Natural killer cell (primary cell): ENCODE data around the gene ZNF764. TPM values are rescaled to one million over a fixed set of nuclear protein-coding genes. Genes with fewer than 3 reads are reported as not detected.

Experiments
- ATAC-seq, 3 donors: fragments of 150-1000 bp in 2 of 3; fragments of 200-7000 bp in 1 of 3; cut with Tn5 transposase; 1 replicate in 1 of 3; 2 replicates in 2 of 3; pipeline ENCODE4 v1.10.0; 2021; ENCODE audit warnings: mild to moderate bottlenecking in 2 of 3, moderate library complexity in 2 of 3
- DNase-seq, 2 donors: peaks; one replicate each; pipeline versions ENCODE4 v3.0.0 to v3.0.0-alpha.2; 2013 to 2021; ENCODE audit warnings: mixed read lengths in 1 of 2
- H3K27ac ChIP-seq: one replicate; pipeline ENCODE4 v1.5.1; 2013; ENCODE audit warnings: mild to moderate bottlenecking, low read length
- H3K27me3 ChIP-seq: one replicate; pipeline ENCODE4 v1.6.1; 2013; ENCODE audit warnings: low read length; ENCODE audit not compliant: control insufficient read depth, insufficient read depth
- H3K36me3 ChIP-seq: one replicate; pipeline ENCODE4 v1.6.1; 2013; ENCODE audit warnings: low read length; ENCODE audit not compliant: control insufficient read depth, insufficient read depth
- H3K4me1 ChIP-seq: one replicate; pipeline ENCODE4 v1.6.1; 2013; ENCODE audit warnings: low read length; ENCODE audit not compliant: control insufficient read depth, insufficient read depth
- H3K4me3 ChIP-seq: one replicate; pipeline ENCODE4 v1.5.1; 2013; ENCODE audit warnings: low read length
- H3K9me3 ChIP-seq: one replicate; pipeline ENCODE4 v1.6.1; 2013; ENCODE audit warnings: low read length; ENCODE audit not compliant: control insufficient read depth, insufficient read depth
- H3K27ac Mint-ChIP-seq, 2 donors: one replicate each; pipeline ENCODE4 v1.8.0; 2022; ENCODE audit warnings: mild to moderate bottlenecking in 2 of 2, mixed read lengths in 2 of 2, moderate library complexity in 1 of 2
- H3K27me3 Mint-ChIP-seq, 2 donors: one replicate each; pipeline ENCODE4 v1.8.0; 2022; ENCODE audit warnings: low read depth in 2 of 2, mixed read lengths in 2 of 2
- H3K36me3 Mint-ChIP-seq: one replicate; pipeline ENCODE4 v1.8.0; 2022; ENCODE audit warnings: mixed read lengths
- H3K4me1 Mint-ChIP-seq, 2 donors: one replicate each; pipeline ENCODE4 v1.8.0; 2022; ENCODE audit warnings: mixed read lengths in 2 of 2
- H3K4me3 Mint-ChIP-seq: one replicate; pipeline ENCODE4 v1.8.0; 2022; ENCODE audit warnings: mild to moderate bottlenecking, moderate library complexity, mixed read lengths
- H3K9me3 Mint-ChIP-seq, 2 donors: one replicate each; pipeline ENCODE4 v1.8.0; 2022; ENCODE audit warnings: mixed read lengths in 2 of 2
- CTCF ChIP-seq: fragments of 200-600 bp; IDR thresholded peaks from one replicate; pipeline ENCODE4 v1.8.0; 2022; ENCODE audit warnings: antibody characterized with exemption
- WGBS: methylation state at CpG from one replicate; pipeline ENCODE4 v1.1.7; 2013; ENCODE audit warnings: missing lambda C conversion rate; ENCODE audit not compliant: insufficient coverage; 5-methylcytosine and 5-hydroxymethylcytosine counted together
- intact Hi-C: fragments of 100-400 bp; cut with micrococcal nuclease; formaldehyde crosslinking; loops from one replicate; pipeline ENCODE4 v1.14.2; 2022
- total RNA-seq, 4 donors: library from RNA; stranded (reverse); fragments of 120-200 nt in 1 of 4; gene quantifications; one replicate each; pipeline versions ENCODE4 v1.2.3 to v1.2.4, GENCODE V29; 2013 to 2022

ZNF764 gene
- total RNA-seq, 3 donors from 2014 or later (not counting 1 experiment from before 2014, with no cell fraction given): 9.6 to 13.0 (median 11.7) TPM

- H3K27me3 ChIP-seq: no peaks in the 10 kb centered on the region
- H3K4me1 ChIP-seq: peaks cover 38% of the 10 kb centered on the region
- 12% methylated on average over 46 of the region's 46 CpGs for WGBS
- Mint-ChIP-seq H3K9me3 (no peaks in the 10 kb centered on the region), H3K27me3 (peaks cover 0 to 4% of the 10 kb centered on the region in 2 donors), H3K27ac (peak overlapping the region; percentile 89 to 92), H3K4me3 (peak overlapping the region; percentile 93), H3K36me3 (no peaks in the 10 kb centered on the region), H3K4me1 (peaks cover 26% of the 10 kb centered on the region in 2 donors)
- peaks cover 1% of the 10 kb centered on the region for H3K36me3 ChIP-seq
- ATAC-seq: no peak
- peak overlapping the region; percentile 54 for H3K4me3 ChIP-seq
- no peak for TF ChIP-seq CTCF
- H3K9me3 ChIP-seq: no peaks in the 10 kb centered on the region
- intact Hi-C loops: no loop called here
- H3K27ac ChIP-seq: peak overlapping the region; percentile 76
- peak in 1 of 2 donors; percentile 43 for DNase-seq
Observed at GRCh38 chr16:30561089-30561816, 3.1 kb upstream of the ZNF764 start.

GRCh38 chr16:30559690-30560089 is 1.5 kb upstream of the ZNF764 start:
- intact Hi-C loops: loop anchor here (2.0 kb wide), 1 partner anchor 33 kb away; the partner anchor contains the start of gene ZNF768
- H3K36me3 ChIP-seq: peaks cover 12% of the 10 kb centered on the region
- Mint-ChIP-seq H3K27me3 (peaks cover 0 to 4% of the 10 kb centered on the region in 2 donors), H3K4me1 (peaks cover 26 to 31% of the 10 kb centered on the region in 2 donors), H3K4me3 (peak overlapping the region; percentile 89), H3K9me3 (no peaks in the 10 kb centered on the region), H3K36me3 (no peaks in the 10 kb centered on the region), H3K27ac (peak overlapping the region; percentile 89 to 94)
- no peaks in the 10 kb centered on the region for H3K27me3 ChIP-seq
- ATAC-seq (no peak), DNase-seq (no peak)
- no peak overlapping the region for H3K27ac ChIP-seq
- H3K4me3 ChIP-seq: no peak overlapping the region
- H3K9me3 ChIP-seq: no peaks in the 10 kb centered on the region
- 97% methylated on average over 6 of the region's 6 CpGs for WGBS
- no peak for TF ChIP-seq CTCF
- peaks cover 43% of the 10 kb centered on the region for H3K4me1 ChIP-seq

GRCh38 chr16:30558789-30559377 is 709 bp upstream of the ZNF764 start:
- Histone ChIP-seq H3K4me3 (peak overlapping the region; percentile 15), H3K9me3 (no peaks in the 10 kb centered on the region), H3K36me3 (peaks cover 18% of the 10 kb centered on the region), H3K27ac (peak overlapping the region; percentile 90), H3K4me1 (peaks cover 50% of the 10 kb centered on the region), H3K27me3 (no peaks in the 10 kb centered on the region)
- Mint-ChIP-seq H3K36me3 (no peaks in the 10 kb centered on the region), H3K27me3 (peaks cover 0 to 4% of the 10 kb centered on the region in 2 donors), H3K9me3 (no peaks in the 10 kb centered on the region), H3K4me1 (peaks cover 31 to 32% of the 10 kb centered on the region in 2 donors), H3K4me3 (peak overlapping the region; percentile 89), H3K27ac (peak overlapping the region; percentile 89 to 94)
- intact Hi-C loops: loop anchor here (1.0 to 2.0 kb wide), 5 partner anchors 13 to 99 kb away; partner anchors contain the start of genes FBRS, PRR14 and ZNF768
- TF ChIP-seq CTCF: no peak
- no peak for ATAC-seq
- 91% methylated on average over 21 of the region's 21 CpGs for WGBS
- no peak for DNase-seq
